ENCODE results near the gene BECN2. TPM values are rescaled to one million over a fixed set of nuclear protein-coding genes. Genes with fewer than 3 reads are reported as not detected.

BECN2 gene
- total RNA-seq (not detected in 2 replicates), polyA plus RNA-seq (not detected in 2 replicates)

DNA sequence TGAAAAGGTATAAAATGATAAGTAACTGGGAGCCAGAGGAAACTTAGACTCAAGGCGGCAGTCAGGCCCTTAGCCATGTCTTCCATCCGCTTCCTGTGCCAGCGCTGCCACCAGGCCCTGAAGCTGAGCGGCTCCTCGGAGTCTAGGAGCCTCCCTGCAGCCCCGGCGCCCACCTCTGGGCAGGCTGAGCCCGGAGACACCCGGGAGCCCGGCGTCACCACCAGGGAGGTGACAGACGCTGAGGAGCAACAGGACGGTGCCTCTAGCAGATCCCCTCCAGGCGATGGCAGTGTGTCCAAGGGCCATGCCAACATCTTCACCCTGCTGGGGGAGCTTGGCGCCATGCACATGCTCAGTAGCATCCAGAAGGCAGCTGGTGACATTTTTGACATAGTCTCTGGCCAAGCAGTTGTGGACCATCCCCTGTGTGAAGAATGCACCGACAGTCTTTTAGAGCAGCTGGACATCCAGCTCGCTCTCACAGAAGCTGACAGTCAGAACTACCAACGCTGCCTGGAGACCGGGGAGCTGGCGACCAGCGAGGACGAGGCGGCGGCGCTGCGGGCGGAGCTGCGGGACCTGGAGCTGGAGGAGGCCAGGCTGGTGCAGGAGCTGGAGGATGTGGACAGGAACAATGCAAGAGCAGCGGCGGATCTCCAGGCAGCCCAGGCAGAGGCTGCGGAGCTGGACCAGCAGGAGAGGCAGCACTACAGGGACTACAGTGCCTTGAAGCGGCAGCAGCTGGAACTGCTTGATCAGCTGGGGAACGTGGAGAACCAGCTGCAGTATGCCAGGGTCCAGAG lies at the start of gene BECN2:
TSS of gene BECN2 (plus strand) at position 76 of the 803 bp plus-strand sequence. CDS start at position 76, 0 bp downstream.
- H3K9me2 ChIP-seq (replicated peaks; ENCODE audit: insufficient read depth), result no peaks in the 10 kb centered on the region
- DNase-seq (ENCODE audit: low spot score), result no peak
- no peak for TF ChIP-seq EZH2phosphoT487 (IDR thresholded peaks at IDR 0.05; ENCODE audit: low read depth, severe bottlenecking, unreplicated experiment)
- no peak for TF ChIP-seq CTCF (IDR thresholded peaks at IDR 0.05; ENCODE audit: poor library complexity)
- no peak for TF ChIP-seq EZH2 (IDR thresholded peaks at IDR 0.05; ENCODE audit: borderline replicate concordance)
- no peak within 1 kb of the TSS for H3K27ac ChIP-seq
- no peaks in the 10 kb centered on the region for H3K27me3 ChIP-seq
- H3K36me3 ChIP-seq (replicated peaks; ENCODE audit: insufficient read depth, low read depth), result no peaks in the 10 kb centered on the region
- no peak within 1 kb of the TSS for H3K4me3 ChIP-seq
- no peak within 1 kb of the TSS for H2AFZ ChIP-seq
- no peaks in the 10 kb centered on the region for H3K4me1 ChIP-seq (ENCODE audit: insufficient read depth)
- H3K79me2 ChIP-seq, result no peaks in the 10 kb centered on the region
- WGBS (ENCODE audit: low lambda C conversion rate, missing lambda C conversion rate), result 92% methylated on average over 33 of the region's 33 CpGs
- no peaks in the 10 kb centered on the region for H4K20me1 ChIP-seq (ENCODE audit: insufficient read depth, poor library complexity, severe bottlenecking)
- H3K4me2 ChIP-seq, result no peak within 1 kb of the TSS
- no peaks in the 10 kb centered on the region for H3K9me3 ChIP-seq (ENCODE audit: low read depth)

- no peak overlapping the region for H3K4me3 ChIP-seq
- H3K79me2 ChIP-seq, result no peaks in the 10 kb centered on the region
- no peaks in the 10 kb centered on the region for H3K36me3 ChIP-seq (replicated peaks; ENCODE audit: insufficient read depth, low read depth)
- no peaks in the 10 kb centered on the region for H3K9me2 ChIP-seq (replicated peaks; ENCODE audit: insufficient read depth)
- H3K9me3 ChIP-seq (ENCODE audit: low read depth), result no peaks in the 10 kb centered on the region
- no peak overlapping the region for H3K4me2 ChIP-seq
- H2AFZ ChIP-seq, result no peak overlapping the region
- no peaks in the 10 kb centered on the region for H3K4me1 ChIP-seq (ENCODE audit: insufficient read depth)
- peak; percentile 16 for DNase-seq (ENCODE audit: low spot score)
- H3K27me3 ChIP-seq, result no peaks in the 10 kb centered on the region
- TF ChIP-seq EZH2 (IDR thresholded peaks at IDR 0.05; ENCODE audit: borderline replicate concordance) (no peak), EZH2phosphoT487 (IDR thresholded peaks at IDR 0.05; ENCODE audit: low read depth, severe bottlenecking, unreplicated experiment) (no peak), CTCF (IDR thresholded peaks at IDR 0.05; ENCODE audit: poor library complexity) (no peak)
- H3K27ac ChIP-seq, result no peak overlapping the region
- no peaks in the 10 kb centered on the region for H4K20me1 ChIP-seq (ENCODE audit: insufficient read depth, poor library complexity, severe bottlenecking)
- WGBS (ENCODE audit: low lambda C conversion rate, missing lambda C conversion rate), result 66% methylated on average over 7 of the region's 7 CpGs
These were observed 41.4 kb upstream of the BECN2 start for GRCh38 chr1:241916196-241916595.

DNA sequence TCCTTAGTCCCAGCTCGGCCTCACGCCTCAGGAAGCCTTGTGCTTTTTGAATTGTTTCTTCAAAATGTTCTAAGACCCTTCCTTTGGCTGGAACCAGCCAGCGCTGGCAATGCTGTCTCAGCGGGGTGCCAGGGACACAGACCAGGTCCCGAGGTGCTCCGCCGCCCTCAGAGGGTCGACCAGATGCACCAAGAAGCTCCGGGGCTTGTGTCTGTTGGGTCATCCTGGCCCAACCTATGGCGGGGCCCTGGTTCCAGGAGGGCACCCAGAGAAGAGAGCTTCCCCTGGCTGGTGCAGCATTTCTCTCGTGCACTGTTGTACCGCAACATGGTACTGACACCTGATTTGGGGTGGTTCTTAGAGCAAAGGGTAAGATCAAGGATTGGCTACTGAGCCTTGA lies 40.1 kb upstream of the BECN2 start:
- H3K4me2 ChIP-seq, result no peak overlapping the region
- H3K36me3 ChIP-seq (replicated peaks; ENCODE audit: insufficient read depth, low read depth), result no peaks in the 10 kb centered on the region
- H3K9me2 ChIP-seq (replicated peaks; ENCODE audit: insufficient read depth), result no peaks in the 10 kb centered on the region
- H3K27ac ChIP-seq, result no peak overlapping the region
- no peaks in the 10 kb centered on the region for H3K27me3 ChIP-seq
- no peaks in the 10 kb centered on the region for H3K79me2 ChIP-seq
- H3K4me1 ChIP-seq (ENCODE audit: insufficient read depth), result no peaks in the 10 kb centered on the region
- H2AFZ ChIP-seq, result no peak overlapping the region
- no peak for TF ChIP-seq EZH2phosphoT487 (IDR thresholded peaks at IDR 0.05; ENCODE audit: low read depth, severe bottlenecking, unreplicated experiment)
- TF ChIP-seq CTCF (IDR thresholded peaks at IDR 0.05; ENCODE audit: poor library complexity), result no peak
- TF ChIP-seq EZH2 (IDR thresholded peaks at IDR 0.05; ENCODE audit: borderline replicate concordance), result no peak
- H4K20me1 ChIP-seq (ENCODE audit: insufficient read depth, poor library complexity, severe bottlenecking), result no peaks in the 10 kb centered on the region
- DNase-seq (ENCODE audit: low spot score), result no peak
- H3K9me3 ChIP-seq (ENCODE audit: low read depth), result no peaks in the 10 kb centered on the region
- H3K4me3 ChIP-seq, result no peak overlapping the region
- 94% methylated on average over 12 of the region's 12 CpGs for WGBS (ENCODE audit: low lambda C conversion rate, missing lambda C conversion rate)
